Mammary epithelial cell (primary cell): ENCODE results near the gene HNMT.

Experiments used
- CTCF ChIP-seq, 2 donors: IDR thresholded peaks in 1 of 2; conservative IDR thresholded peaks in 1 of 2; 2 replicates each; pipeline ENCODE4 v1.5.1; 2011 to 2012; ENCODE audit warnings: inconsistent platforms in 2 of 2, low read length in 2 of 2, mild to moderate bottlenecking in 2 of 2, control low read depth in 1 of 2, low read depth in 1 of 2; ENCODE audit not compliant: insufficient read depth in 1 of 2; ENCODE audit errors: extremely low read depth in 1 of 2
- EZH2 ChIP-seq: IDR thresholded peaks from 2 replicates; pipeline ENCODE4 v1.6.1; 2012; ENCODE audit warnings: low read length, inconsistent platforms, borderline replicate concordance

- TF ChIP-seq EZH2 (no peak), CTCF (conservative IDR thresholded peaks at IDR 0.05 in 1 of 2, IDR thresholded peaks at IDR 0.05 in 1 of 2; ENCODE audit: extremely low read depth in 1 of 2, insufficient read depth in 1 of 2, low read depth in 1 of 2, low read length in 2 of 2) (no peak)
Measured at GRCh38 chr2:137975280-137976271, 11.3 kb downstream of the HNMT start.
